GM12892 (cell line): ENCODE results near the gene UBE2D4.

Experiments
- POLR2A ChIP-seq: IDR thresholded peaks from 2 replicates; pipeline ENCODE4 v1.6.1; 2011; ENCODE audit warnings: low read depth, low read length, control low read depth
- POLR2AphosphoS5 ChIP-seq: IDR thresholded peaks from 2 replicates; pipeline ENCODE4 v1.6.1; 2011; ENCODE audit warnings: low read depth, low read length, control low read depth
- TAF1 ChIP-seq: IDR thresholded peaks from 2 replicates; pipeline ENCODE4 v1.6.1; 2011; ENCODE audit warnings: low read depth, mild to moderate bottlenecking, control low read depth, low read length, borderline replicate concordance

DNA sequence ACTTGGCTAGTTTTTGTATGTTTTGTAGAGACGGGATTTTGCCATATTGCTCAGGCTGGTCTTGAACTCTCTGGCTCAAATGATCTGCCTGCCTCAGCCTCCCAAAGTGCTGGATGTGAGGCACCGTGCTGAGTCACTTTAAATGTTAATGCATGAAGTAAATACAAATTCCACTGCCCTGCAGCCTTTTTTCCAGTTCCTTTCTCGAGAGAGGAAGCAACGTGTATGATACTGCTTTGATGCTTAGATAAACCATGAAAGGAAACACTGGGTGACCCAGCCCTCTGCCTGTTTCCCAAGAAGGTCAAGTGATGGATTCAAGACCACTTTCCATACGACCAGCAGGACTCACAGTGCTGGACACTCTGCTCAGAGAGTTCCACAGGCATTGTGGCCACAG, 45.6 kb upstream of the UBE2D4 start:
- no peak for TF ChIP-seq POLR2AphosphoS5
- TF ChIP-seq TAF1: no peak
- TF ChIP-seq POLR2A: no peak
